HG03097 (cell line): Measurements from ENCODE around the gene ITPRID2.
A peak's percentile ranks its signal among the peaks of the same experiment; 100 is the strongest.

Source experiments
- ATAC-seq: cut with Tn5 transposase; IDR thresholded peaks from one replicate; pipeline ENCODE4 v1.9.1; 2021; ENCODE audit not compliant: unreplicated experiment, low FRiP score

Gene ITPRID2

DNA sequence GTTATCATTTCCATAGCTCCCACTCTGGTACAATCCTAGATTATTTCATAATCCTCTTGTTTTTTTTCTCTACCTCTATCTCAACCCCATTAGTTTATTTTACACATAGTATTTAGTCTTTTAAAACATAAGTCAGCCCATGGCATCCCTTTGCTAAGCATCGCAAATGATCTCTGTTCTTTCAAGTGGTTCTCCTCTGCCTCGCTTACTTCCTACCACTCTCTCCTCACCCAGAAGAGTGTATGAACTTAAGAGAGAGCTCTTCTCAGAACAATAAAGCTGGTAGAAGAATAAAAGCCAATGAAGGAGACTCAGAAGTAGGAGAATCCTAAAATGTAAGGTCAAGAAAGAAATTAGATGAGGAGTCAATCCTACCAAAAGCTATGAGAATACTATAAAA, 12.2 kb upstream of the ITPRID2 start:
- ATAC-seq: no peak

GRCh38 chr2:181882246-181883020, 9.1 kb upstream of the ITPRID2 start:
- ATAC-seq: no peak

- no peak for ATAC-seq
Observed at GRCh38 chr2:181884601-181885000, 6.9 kb upstream of the ITPRID2 start.

DNA sequence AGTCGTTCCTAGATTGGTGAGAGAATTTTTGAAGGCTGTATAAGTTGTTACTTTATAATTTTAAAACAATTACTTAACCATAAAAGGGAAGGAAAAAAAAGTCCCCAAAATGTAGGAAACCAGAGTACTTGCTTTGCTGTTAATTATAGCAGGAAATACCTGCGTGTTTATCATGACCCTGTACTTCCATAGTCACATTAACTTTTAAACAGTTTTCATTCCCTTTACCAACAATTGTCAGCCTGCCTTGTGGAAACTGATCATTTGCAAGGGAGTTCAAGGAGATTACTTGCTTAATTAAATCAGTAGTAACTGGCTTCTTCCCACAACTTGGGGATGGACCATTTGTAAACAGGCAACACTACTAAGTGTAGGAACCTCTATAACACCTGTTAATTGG, 6.4 kb upstream of the ITPRID2 start:
- no peak for ATAC-seq

- no peak for ATAC-seq
Observed at GRCh38 chr2:181886192-181886591, 5.3 kb upstream of the ITPRID2 start.

DNA sequence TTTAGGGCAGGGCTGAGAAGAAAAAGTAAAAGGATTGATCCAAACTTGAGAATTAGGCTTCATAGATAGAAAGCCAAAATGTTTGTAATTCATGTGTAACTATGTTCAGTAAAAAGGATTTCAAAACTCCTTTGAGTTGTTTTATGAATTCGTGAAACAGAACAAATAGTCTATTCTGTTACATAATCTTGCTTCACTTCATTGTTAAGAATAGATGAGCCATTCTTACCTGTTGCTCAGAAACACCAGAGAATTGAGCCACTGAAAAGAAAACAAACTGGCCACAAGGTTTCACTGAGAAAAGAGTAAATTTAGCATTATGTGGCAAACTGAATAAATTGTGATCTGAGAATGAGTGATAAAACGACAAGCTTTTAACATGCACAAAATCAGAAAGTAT, 4.5 kb upstream of the ITPRID2 start:
- no peak for ATAC-seq

- ATAC-seq: no peak
Observed at GRCh38 chr2:181889776-181890175, 1.8 kb upstream of the ITPRID2 start.

GRCh38 chr2:181890271-181890670, 1.3 kb upstream of the ITPRID2 start:
- no peak for ATAC-seq

- peak; percentile 51 for ATAC-seq
Observed at GRCh38 chr2:181891966-181892798, 652 bp downstream of the ITPRID2 start.

DNA sequence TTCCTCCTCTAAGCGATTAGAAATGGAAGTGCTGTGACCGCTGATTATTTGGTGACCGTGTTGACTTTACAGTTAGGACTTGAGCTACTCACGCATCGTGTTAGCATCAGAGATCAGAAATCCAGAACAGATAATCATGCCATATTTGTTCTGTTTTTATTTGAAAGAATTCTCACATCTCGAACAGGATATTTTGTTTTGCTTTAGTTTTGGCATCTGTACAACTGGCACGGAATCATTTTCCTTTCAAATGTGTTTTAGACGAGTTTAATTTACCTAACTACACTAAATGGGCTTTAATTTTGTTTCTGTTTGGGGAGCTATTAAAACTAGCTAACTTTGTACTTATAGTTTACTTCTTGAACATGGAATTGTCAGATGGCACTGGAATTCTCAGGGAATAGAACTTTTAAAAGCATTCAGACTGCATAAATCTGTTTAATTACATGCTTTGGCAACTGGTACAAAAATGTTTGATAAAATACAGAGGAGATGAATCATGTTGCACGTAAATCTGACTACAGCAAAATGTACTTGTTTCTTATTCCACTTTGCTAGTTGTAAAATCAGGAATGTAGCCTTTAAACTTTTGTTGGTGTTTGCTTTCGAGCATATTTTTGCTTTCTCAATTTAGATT, 1.4 kb downstream of the ITPRID2 start:
- ATAC-seq: no peak

- no peak for ATAC-seq
Observed at GRCh38 chr2:181894381-181894780, 2.9 kb downstream of the ITPRID2 start.

- no peak for ATAC-seq
Observed at GRCh38 chr2:181895818-181896217, 4.3 kb downstream of the ITPRID2 start.

GRCh38 chr2:181896286-181896685, 4.8 kb downstream of the ITPRID2 start:
- ATAC-seq: no peak

DNA sequence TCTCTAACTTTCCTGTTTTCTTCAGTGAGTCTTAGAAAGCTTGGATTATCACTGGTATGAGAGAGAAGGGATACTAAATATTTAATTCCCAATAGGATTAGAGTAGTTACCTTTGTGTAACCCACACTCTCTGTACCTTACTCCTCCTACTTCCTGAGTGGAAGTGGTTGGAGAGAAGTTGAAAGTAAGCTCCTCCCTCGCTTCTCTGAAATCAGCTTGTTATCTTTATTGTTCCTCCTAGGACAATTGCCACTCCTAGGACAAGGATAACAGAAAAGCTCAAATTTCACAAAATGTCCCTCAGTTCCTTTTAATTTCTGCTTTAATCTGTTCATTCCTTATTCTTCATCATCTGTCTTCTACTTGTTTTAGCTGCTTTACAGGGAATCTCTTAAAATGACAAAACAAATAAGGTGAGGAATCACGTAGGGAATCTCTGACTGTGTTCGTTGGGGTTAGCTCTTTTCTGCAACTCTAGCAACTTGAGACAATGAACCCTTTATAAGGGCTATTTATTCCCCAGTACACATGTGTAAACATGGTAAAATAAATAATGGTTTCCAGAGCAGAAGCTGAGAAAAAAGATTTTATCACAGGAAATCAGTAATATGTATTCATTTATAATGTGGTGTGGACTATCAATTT, 8.6 kb downstream of the ITPRID2 start:
- no peak for ATAC-seq

- no peak for ATAC-seq
Observed at GRCh38 chr2:181902625-181903024, 11.1 kb downstream of the ITPRID2 start.

DNA sequence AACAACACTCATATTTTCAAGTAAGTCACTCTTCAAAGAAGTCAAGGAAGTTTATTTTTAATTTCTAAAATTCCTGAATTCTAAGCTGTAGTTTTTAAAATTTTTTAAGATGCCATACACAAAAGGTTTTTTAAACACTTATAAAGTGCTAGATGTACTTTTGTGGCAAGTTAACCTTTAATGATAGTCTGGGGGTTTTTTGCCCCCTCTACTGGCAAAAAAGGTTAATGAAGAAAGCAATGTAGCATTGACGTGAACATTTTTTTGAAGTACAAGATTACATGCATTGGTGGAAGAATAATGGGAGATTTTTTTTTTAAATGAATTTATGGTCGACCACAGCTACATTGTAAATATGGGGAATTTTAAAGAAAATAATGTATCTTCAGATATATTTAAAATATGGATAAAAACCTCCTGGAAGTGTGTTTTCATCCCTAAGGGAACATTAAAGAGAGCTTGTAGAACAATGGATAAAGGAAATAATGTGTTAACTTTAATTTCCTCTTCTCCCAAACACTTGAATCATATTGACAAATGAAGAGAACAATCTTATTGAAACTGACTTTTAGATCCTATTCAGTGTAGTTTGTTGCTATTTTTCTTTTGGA, 12.6 kb downstream of the ITPRID2 start:
- no peak for ATAC-seq

- no peak for ATAC-seq
Observed at GRCh38 chr2:181907057-181907456, 15.5 kb downstream of the ITPRID2 start.

GRCh38 chr2:181907635-181908034, 16.1 kb downstream of the ITPRID2 start:
- ATAC-seq: no peak

GRCh38 chr2:181910028-181910831, 18.7 kb downstream of the ITPRID2 start:
- ATAC-seq: no peak

DNA sequence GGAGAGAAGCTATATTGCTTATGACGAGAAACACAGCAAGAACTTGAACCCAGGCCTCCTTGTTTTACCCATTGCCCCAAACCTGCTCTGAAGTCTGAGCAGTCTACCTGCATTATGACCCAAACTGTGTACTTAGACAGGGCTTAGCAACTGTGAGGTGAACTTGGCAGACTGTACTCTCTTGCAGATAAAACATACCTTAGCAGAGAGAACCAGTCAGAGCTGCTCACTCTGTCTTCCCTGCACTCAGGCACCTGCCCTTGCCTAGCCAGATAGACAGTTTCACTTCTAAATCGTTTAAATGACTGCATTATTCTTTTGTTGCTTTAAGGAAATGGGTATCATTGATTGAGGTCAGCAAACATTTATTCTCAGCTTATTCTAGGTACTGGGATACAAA, 20.3 kb downstream of the ITPRID2 start:
- no peak for ATAC-seq
